Measurements from ENCODE around the gene BDKRB1. TPM values are rescaled to one million over a fixed set of nuclear protein-coding genes. Genes with fewer than 3 reads are reported as not detected.

Gene BDKRB1
- total RNA-seq, 1 donor from 2014 or later, result not detected

DNA sequence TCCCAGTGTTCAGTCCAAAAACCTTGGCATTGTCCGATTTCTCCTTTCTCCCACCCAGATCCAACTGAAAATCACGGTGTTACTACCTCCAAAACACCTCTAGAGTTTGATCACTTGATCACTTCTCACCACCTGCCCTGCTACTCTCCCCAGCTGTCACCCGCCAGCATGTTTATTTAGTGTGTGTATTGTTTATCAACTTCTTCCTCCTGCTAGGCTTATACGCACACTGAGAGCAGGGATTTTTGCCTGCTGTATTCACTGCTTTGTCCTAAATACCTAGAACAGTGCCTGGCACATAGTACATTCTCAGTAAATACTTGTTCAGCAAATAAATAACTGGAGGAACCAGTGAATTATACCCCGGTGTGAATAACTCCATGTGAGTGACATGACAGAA lies 5.0 kb downstream of the BDKRB1 start:
- no peak for DNase-seq (ENCODE audit: low read depth in 2 of 2)

DNA sequence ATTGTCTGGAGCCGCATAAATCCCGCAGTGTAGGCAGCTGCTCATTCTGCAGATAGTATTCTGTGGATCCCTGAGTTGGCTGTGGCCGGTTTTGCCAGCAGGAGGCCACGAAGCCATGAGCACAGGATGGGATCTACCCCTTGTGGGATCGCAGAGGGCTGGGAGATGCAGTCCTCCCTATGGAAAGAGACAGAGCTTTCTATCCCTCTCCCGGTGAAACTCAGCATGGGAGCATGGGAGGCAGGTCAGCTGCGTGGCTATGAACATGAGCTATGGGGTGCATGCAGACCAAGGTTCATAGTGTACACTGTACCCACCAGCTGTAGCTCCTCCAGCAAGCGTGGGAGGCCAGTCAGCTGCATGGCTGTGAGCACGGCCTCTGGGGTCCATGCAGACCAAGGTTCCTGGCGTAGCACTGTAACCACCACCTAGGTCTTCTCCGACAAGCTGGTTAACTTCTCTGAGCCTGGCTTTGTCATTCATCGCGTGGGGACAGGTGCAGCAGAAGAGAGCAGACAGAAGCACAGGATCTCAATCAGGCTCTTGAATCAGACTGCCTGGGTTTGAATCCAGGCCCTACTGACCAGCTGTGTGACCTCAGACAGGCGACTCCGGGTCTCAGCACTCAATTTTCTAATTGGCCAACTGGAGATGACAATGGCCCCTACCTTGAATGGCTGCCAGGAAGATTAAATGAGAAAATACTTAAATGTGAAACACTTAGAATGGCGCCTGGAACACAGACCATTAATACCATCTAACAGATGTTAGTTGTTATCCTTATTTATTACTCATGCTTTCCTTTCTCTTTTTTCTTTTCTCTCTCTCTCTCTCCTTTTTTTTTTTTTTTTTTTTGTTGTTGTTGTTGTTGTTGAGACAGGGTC lies 6.0 kb downstream of the BDKRB1 start:
- DNase-seq (ENCODE audit: low read depth in 2 of 2), result no peak

DNA sequence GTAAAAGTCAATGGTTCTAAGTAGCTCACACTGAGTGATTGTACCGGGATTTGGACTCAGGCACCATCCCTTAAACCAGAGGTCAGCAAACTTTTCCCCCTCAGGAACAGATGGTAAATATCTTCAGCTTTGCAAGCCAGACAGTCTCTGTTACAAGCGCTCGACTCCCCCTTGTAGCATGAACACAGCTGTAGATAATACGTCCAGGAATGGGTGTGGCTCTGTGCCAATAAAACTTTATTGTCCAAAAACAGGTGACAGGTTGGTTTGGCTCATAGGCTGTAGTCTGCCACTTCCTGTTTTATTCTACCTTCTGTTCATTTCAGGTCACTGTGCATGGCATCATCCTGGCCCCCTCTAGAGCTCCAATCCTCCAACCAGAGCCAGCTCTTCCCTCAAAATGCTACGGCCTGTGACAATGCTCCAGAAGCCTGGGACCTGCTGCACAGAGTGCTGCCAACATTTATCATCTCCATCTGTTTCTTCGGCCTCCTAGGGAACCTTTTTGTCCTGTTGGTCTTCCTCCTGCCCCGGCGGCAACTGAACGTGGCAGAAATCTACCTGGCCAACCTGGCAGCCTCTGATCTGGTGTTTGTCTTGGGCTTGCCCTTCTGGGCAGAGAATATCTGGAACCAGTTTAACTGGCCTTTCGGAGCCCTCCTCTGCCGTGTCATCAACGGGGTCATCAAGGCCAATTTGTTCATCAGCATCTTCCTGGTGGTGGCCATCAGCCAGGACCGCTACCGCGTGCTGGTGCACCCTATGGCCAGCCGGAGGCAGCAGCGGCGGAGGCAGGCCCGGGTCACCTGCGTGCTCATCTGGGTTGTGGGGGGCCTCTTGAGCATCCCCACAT lies 7.6 kb downstream of the BDKRB1 start:
- DNase-seq (ENCODE audit: low read depth in 2 of 2), result no peak

DNA sequence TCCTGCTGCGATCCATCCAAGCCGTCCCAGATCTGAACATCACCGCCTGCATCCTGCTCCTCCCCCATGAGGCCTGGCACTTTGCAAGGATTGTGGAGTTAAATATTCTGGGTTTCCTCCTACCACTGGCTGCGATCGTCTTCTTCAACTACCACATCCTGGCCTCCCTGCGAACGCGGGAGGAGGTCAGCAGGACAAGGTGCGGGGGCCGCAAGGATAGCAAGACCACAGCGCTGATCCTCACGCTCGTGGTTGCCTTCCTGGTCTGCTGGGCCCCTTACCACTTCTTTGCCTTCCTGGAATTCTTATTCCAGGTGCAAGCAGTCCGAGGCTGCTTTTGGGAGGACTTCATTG lies 8.2 kb downstream of the BDKRB1 start:
- no peak for DNase-seq (ENCODE audit: low read depth in 2 of 2)

DNA sequence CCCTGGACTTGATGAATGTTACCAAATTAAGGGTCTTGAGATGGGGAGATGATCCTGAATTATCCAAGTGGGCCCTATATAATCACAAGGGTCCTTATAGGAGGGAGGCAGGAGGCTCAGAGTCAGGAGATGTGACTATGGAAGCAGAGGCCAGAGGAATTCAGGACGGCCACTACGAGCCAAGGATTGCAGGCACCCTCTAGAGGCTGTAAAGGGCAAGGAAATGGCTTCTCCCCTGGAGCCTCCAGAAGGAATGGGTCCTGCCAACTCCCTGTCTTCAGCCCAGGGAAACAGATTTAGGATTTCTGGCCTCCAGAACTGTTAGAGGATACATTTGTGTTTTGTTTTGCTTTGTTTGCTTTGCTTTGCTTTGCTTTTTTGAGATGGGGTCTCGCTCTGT lies 8.8 kb downstream of the BDKRB1 start:
- peak in 1 of 2 donors; percentile 17 for DNase-seq (ENCODE audit: low read depth in 2 of 2)

DNA sequence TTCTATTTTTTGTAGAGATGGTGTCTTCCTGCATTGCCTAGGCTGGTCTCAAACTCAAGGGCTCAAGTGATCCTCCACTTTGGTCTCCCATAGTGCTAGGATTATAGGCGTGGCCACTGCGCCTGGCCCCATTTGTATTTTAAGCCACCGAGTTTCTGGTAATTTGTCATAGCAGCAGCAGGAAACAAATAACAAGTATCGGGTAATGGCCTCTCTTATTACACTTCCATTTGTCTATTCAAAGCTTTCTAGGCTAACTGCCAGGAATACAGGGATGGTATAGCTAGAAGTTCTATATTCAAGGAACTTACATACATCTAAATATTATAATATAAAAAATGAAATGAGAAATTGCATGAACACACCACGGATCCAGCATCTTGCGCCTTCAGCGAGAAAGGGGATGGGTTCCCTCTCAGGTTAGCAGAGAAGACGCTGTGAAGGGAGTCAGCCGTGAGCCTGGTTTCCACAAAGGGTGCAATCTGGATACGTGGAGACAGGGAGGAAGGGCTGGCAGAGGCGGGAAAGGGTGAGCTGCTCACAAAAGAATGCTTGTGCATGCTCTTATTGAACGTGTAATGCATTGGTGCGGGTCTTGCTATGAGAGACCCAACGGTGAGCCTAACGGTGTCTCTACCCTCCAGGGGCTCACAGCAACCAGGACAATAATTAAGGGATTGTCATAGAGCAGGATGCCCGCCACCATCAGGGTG lies 9.5 kb downstream of the BDKRB1 start:
- DNase-seq (ENCODE audit: low read depth in 2 of 2), result no peak

DNA sequence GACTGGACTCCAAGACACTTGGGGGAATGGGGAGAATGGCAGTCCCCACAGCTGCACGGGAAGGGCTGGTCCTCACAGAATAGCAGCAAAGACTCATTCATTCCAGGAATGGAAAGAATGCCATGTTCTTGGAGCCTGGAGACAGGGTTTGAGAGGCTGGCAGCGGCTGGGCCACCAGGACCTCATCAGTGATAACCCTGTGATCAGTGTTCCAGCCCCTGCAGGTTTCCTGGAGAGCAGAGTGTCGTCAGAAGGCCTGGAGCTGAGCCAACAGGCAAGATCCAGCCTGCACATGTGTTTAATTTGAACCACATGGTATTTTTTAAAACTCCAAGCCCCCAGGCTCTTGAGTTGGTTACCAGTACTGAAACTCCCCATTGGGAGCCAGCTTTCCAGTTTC lies 11.3 kb downstream of the BDKRB1 start:
- DNase-seq (ENCODE audit: low read depth in 2 of 2), result peak in 1 of 2 donors; percentile 17

DNA sequence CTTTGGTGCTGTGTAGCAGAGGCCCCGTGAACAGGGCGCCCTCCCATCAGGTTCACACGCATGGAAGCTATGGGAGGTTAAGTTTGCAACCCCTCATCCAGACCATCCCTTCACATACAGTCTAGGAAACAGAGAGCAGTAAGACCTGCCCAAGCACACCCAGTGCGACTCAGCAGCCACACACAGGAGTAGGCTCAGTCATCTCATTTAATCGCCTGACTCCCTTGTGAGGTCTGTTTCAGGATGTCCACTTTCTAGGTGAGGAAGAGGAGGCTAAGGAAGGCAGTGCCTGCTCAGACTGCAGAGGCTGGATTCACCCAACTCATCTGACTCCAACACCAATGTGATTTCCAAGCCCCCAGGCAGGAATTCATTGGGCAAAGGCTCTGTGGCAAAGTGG lies 11.9 kb downstream of the BDKRB1 start:
- DNase-seq (ENCODE audit: low read depth in 2 of 2), result no peak

DNA sequence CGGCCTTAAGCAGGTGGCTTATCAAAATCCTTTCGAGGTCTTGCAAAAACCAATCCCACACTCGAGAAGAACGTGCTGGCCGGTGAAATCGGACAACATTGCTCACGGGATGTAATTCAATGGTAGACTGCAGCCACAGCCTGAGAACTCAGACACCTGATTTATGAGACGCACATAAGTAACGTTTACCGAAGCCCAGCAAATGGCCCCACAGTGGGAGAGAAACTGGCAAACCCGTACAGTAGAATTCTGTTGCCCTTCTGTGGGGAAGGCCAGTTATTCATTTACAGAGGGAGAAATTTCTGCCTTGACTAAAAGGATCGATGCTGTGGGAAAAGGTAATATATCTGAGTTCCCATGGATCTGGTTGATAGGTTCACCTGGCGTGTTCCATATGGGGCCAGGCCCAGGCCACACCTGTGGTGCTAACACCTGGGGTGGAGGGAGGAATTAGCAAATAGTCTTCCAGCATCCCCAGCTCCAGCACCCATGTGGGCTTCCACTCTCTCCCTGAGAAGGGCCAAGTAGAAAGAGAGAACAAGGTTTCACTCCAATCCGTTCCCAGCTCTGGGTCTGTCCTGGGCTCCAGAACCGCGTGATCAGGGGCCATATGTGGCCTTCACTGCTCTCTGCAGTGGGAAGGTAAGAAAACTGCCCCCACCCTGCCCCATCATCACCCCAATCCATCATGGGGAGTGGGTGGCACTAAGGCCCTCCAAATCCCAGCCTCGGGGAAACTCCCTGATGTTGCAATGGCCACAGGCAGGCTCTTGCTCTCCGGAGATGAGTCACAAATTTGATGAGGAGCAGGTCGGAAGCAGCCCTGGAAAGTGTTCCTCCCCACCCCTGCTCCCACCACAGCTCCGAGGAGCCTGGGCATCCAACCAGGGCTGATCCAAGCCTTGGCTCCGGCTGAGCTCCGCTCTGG lies 12.7 kb downstream of the BDKRB1 start:
- peak in 1 of 2 donors; percentile 32 for DNase-seq (ENCODE audit: low read depth in 2 of 2)

DNA sequence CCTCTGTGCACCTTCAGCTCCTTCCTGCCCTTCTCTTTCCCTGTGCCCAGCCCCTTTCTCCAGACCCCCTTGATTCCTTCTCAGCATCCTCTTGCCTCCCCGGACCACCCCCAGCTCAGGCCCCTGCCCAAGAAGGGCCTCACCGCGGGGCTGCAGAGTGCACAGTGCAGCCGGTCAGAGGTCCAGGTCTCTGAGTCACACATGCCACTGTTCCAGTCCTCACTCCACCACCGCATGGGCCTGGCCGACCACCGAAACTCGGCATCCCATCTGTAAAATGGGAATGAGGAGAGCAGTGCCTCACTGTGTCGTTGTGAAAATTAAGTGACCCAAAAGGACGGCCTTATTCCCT lies 13.3 kb downstream of the BDKRB1 start:
- no peak for DNase-seq (ENCODE audit: low read depth in 2 of 2)

DNA sequence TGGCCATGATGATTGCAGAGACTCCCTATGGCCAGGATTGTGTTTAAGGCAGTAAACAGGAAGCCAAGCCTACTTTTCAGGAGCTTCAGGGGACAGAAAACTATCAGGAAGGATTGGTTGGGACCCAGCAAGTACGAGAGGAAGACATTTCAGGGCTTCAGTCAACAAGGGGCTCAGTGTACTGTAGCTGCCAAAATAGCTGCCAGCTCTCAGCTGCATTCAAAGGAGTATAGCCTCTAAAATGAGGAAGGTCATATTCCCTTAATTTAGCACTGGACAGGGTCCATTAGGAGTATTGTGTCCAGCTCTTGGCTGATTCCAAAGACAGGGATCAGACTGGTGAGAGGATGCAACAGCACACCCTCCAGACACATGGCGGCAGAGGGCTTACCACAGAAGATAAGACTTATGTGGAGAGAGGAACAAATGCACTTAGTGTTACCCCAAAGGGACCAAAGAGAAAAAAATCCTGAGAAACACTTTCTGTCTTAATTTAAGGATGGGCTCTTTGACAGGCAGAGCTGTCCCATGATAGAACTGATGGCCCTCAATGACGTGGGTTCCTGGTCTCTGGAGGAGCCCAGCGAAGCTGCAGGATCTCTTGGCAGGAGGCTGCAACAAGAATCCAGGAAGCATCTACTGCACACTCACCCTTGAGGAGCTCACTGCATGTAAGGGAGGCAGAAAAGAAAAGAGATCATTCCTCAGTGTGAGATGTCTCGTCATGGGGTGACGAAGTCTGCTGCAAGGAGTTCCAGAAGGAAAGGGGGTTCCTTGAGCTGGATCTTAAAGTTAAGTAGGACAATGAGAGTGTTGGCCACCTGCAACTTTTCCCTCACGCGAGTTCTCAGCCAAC lies 14.8 kb downstream of the BDKRB1 start:
- DNase-seq (ENCODE audit: low read depth in 2 of 2), result no peak

DNA sequence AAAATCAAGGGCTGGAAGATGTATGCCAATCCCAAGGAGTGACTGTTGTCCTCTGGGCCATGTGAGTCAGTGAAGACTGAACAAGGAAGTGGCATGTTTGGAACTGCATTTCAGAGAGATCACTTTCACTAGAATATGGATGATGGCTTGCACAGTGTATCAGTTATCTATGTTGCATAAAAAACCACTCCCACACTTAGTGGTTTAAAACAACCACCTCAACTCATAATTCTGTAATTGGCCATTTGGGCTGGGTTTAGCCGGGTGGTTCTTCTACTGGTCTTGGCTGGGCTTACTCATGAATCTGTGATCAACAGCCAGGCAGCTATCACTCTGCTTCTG lies 15.4 kb downstream of the BDKRB1 start:
- DNase-seq (ENCODE audit: low read depth in 2 of 2), result no peak

DNA sequence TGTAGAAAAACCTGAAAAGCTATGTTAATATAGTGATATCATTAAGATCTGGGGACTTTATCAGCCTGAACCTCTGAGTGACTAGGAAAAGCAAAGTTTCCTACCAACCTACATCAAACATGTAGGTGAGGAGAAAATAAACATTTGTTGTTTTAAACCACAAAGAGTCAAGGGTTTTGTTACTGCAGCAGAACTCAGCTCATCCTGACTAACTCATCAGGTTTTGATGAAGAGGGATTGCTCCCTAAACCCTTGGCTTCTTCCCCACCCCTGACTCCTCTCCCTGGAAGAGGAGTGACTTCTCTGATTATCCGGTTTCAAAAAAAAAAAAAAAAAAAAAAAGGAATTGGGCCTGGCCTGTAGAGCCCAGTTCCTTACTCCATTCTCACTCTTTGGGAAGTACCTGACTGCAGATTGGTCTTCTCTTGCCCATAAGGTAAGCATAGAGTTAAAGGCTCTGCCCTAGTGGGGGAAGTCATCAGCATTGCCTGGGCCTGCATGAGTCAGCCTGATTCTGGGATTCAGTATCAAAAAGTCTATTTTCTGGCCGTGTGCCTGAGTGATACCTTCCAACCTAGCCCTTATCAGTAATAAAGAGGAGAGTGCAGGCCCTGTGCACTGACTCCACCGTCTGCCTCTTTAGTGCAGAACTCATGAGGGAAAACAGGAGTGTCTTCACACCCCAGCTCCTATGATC lies 16.9 kb downstream of the BDKRB1 start:
- DNase-seq (ENCODE audit: low read depth in 2 of 2), result no peak

DNA sequence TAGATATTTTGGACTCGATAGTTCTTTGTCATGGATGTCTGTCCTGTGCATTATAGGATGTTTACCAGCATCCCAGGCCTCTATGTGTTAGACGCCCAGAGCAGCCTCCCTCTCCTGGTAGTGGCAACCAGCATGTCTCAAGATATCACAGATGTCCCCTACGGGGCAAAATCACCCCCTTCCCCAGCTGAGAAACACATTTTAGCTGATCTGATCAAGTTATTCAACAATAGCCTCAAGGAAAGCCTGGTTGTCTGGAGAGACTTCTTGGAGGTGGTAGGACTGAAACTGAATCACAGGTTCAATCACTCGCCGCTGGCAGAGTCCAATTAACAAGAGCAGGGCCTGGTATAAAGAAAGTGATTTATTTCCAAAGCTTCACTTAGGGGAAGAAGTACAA lies 17.6 kb downstream of the BDKRB1 start:
- DNase-seq (ENCODE audit: low read depth in 2 of 2), result no peak

DNA sequence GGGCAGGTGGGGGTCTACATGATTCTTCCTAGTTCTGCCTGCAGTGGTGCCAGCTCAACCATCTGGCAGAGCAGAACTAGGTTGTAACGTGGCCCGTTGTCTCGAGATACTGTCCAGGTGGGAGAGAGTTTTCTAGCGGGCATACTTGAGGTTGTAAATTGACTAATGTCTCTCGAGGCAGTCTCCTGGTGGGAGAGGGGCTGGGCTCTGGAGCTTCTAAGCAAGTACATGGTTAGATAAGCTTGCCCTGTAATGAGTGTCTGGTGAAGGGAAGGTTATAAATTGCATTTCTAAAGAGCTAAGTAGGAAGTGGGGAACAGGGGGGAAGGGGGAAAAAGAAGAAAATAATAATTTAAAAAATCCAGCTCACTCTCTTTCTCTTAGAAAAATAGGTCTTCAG lies 18.1 kb downstream of the BDKRB1 start:
- DNase-seq (ENCODE audit: low read depth in 2 of 2), result no peak

DNA sequence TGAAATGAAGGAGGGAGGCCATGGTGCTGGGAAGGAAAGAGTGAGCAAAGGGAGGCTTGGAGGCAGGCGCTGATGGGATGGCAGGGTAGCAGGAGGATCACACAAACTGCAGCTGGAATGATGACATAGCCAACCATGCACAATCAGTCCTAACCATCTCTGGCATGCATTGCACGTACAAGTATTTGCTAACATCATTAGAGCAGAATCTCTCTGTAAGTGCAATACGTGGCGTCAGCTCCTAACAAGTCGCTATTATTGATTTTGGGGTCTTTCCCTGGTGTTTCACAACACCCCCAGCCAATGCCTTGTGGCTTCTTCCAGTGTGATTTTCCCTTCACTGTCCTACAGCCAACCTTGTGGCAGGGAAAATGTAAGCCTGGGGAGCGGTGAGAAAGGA lies 18.5 kb downstream of the BDKRB1 start:
- no peak for DNase-seq (ENCODE audit: low read depth in 2 of 2)

DNA sequence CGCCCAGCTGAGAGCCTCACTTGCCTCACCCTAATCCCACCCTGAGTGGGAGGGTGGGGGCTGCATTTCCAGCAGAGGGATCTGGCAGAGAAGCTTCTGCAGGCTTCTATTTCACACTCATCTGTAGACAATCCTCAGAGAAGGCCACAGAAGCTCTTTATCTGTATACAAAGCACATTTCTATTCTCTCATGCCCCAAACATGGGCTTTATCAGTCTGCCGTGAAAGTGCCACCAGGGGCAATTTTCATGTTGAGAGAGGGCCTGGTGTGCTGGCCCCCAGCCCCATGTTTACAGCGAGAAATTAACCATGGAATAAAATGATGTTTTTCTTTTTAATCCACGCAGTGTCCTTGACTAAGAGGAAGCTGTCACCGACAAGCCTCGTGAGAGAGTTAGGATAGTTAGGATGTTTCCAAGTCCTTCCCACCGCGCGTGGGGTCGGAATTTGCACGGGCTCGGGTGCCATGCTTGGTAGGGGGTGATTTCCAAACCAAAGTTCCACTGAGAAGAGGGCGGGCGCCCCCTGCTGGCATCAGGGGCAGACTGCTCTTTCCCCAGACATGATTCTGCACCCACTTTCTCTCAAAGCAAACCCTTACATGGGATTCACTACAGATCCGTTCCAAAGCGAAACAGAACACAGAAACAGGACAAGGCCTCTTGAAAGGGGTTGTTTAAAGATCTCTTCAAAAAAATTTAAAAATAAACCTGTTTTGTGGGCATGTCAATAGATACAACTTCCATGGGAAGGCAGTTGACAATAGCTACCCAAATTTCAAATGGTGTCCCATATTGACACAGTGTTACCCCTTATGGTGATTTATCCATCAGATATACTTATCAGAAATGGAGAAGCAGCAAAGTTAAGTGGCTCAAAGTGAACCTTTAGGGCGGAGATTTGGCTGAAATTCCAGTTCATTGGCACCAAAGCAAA lies 19.4 kb downstream of the BDKRB1 start:
- peak; percentile 58 to 70 for DNase-seq (ENCODE audit: low read depth in 2 of 2)

DNA sequence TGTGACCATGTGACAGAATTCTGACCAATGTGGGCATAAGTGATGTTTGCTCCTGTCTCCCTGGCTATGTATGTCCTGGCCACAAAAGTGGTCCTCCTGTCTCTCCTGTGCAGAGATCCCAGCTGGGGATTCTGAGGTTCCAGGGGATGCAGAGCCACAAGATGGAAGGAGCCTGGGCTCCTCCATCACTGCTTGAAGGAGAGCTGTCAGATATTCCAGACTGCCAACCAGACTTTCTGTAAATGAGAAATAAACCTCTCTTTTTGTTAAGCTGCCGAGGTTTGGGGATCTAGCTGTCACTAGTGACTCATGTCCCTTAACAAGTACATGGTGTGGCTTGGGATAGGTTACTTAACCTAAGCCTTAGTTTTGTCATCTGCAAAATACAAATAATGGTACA lies 21.9 kb downstream of the BDKRB1 start:
- DNase-seq (ENCODE audit: low read depth in 2 of 2), result no peak

DNA sequence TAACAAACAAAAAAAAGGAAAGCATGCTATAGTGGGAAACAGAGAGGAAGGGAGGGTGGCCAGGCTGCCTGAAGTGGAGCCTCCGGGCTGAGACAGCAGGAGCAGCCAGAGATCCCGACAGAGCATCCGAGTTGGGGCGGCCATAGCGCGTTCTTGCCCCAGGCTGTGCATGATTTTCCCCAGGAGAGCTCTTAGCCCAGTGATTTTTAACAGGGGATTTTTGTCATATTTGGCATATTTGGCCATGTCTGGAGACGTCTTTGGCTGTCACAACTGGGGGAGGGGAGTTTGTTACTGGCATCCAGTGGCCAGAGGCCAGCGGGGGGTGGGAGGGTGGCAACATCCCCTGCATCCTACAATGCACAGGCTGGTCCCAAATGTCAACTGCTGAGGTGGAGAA lies 23.6 kb downstream of the BDKRB1 start:
- DNase-seq (ENCODE audit: low read depth in 2 of 2), result no peak
